ENCODE measurements around the gene DNAJC30. TPM values are rescaled to one million over a fixed set of nuclear protein-coding genes. Genes with fewer than 3 reads are reported as not detected.

DNAJC30 gene
- total and polyA plus RNA-seq, 2 experiments from 2014 or later, result 2.8 to 5.6 TPM

GRCh38 chr7:73683788-73684693 lies 788 bp upstream of the DNAJC30 start:
- H3K27me3 ChIP-seq (ENCODE audit: insufficient read depth), result no peaks in the 10 kb centered on the region
- H3K36me3 ChIP-seq (ENCODE audit: insufficient read depth), result peaks cover 16% of the 10 kb centered on the region; the same call in 1 of the 2 replicates
- H3K4me1 Mint-ChIP-seq, result peaks cover 17% of the 10 kb centered on the region
- H3K9me2 ChIP-seq (ENCODE audit: insufficient read depth), result no peaks in the 10 kb centered on the region
- no peaks in the 10 kb centered on the region; the same call in 2 of the 3 replicates for H3K9me3 Mint-ChIP-seq
- H3K36me3 Mint-ChIP-seq (ENCODE audit: low read depth), result peaks cover 30% of the 10 kb centered on the region
- peak; percentile 7; the same call in 2 of the 3 replicates for ATAC-seq
- H3F3A ChIP-seq (replicated peaks; ENCODE audit: low read depth), result no peaks in the 10 kb centered on the region
- H3K4me3 Mint-ChIP-seq, result peak overlapping the region; percentile 95
- H3K4me1 ChIP-seq (ENCODE audit: insufficient read depth), result peaks cover 9% of the 10 kb centered on the region
- H3K79me2 ChIP-seq (replicated peaks; ENCODE audit: insufficient read depth), result peaks cover 91% of the 10 kb centered on the region
- peaks cover 16% of the 10 kb centered on the region for H4K20me1 ChIP-seq (replicated peaks; ENCODE audit: insufficient read depth)
- H3K27ac Mint-ChIP-seq, result peak overlapping the region; percentile 98
- no peak for TF ChIP-seq ZNF331 (CRISPR knock-in tag; IDR thresholded peaks at IDR 0.05; ENCODE audit: low read depth)
- no peak for TF ChIP-seq NANOG (IDR thresholded peaks at IDR 0.05; ENCODE audit: borderline replicate concordance)
- TF ChIP-seq, protein P1, sequence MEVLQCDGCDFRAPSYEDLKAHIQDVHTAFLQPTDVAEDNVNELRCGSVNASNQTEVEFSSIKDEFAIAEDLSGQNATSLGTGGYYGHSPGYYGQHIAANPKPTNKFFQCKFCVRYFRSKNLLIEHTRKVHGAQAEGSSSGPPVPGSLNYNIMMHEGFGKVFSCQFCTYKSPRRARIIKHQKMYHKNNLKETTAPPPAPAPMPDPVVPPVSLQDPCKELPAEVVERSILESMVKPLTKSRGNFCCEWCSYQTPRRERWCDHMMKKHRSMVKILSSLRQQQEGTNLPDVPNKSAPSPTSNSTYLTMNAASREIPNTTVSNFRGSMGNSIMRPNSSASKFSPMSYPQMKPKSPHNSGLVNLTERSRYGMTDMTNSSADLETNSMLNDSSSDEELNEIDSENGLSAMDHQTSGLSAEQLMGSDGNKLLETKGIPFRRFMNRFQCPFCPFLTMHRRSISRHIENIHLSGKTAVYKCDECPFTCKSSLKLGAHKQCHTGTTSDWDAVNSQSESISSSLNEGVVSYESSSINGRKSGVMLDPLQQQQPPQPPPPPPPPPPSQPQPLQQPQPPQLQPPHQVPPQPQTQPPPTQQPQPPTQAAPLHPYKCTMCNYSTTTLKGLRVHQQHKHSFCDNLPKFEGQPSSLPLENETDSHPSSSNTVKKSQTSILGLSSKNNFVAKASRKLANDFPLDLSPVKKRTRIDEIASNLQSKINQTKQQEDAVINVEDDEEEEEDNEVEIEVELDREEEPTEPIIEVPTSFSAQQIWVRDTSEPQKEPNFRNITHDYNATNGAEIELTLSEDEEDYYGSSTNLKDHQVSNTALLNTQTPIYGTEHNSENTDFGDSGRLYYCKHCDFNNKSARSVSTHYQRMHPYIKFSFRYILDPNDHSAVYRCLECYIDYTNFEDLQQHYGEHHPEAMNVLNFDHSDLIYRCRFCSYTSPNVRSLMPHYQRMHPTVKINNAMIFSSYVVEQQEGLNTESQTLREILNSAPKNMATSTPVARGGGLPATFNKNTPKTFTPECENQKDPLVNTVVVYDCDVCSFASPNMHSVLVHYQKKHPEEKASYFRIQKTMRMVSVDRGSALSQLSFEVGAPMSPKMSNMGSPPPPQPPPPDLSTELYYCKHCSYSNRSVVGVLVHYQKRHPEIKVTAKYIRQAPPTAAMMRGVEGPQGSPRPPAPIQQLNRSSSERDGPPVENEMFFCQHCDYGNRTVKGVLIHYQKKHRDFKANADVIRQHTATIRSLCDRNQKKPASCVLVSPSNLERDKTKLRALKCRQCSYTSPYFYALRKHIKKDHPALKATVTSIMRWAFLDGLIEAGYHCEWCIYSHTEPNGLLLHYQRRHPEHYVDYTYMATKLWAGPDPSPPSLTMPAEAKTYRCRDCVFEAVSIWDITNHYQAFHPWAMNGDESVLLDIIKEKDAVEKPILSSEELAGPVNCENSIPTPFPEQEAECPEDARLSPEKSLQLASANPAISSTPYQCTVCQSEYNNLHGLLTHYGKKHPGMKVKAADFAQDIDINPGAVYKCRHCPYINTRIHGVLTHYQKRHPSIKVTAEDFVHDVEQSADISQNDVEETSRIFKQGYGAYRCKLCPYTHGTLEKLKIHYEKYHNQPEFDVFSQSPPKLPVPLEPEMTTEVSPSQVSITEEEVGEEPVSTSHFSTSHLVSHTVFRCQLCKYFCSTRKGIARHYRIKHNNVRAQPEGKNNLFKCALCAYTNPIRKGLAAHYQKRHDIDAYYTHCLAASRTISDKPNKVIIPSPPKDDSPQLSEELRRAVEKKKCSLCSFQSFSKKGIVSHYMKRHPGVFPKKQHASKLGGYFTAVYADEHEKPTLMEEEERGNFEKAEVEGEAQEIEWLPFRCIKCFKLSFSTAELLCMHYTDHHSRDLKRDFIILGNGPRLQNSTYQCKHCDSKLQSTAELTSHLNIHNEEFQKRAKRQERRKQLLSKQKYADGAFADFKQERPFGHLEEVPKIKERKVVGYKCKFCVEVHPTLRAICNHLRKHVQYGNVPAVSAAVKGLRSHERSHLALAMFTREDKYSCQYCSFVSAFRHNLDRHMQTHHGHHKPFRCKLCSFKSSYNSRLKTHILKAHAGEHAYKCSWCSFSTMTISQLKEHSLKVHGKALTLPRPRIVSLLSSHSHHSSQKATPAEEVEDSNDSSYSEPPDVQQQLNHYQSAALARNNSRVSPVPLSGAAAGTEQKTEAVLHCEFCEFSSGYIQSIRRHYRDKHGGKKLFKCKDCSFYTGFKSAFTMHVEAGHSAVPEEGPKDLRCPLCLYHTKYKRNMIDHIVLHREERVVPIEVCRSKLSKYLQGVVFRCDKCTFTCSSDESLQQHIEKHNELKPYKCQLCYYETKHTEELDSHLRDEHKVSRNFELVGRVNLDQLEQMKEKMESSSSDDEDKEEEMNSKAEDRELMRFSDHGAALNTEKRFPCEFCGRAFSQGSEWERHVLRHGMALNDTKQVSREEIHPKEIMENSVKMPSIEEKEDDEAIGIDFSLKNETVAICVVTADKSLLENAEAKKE (CRISPR knock-in tag; IDR thresholded peaks at IDR 0.05), result no peak
- TF ChIP-seq ETS1 (IDR thresholded peaks at IDR 0.05), result no peak
- no peak for TF ChIP-seq STAT1 (IDR thresholded peaks at IDR 0.05; ENCODE audit: unreplicated experiment)
- TF ChIP-seq CTCF (conservative IDR thresholded peaks at IDR 0.05; ENCODE audit: low read depth in 2 of 2), result no peak
- TF ChIP-seq, protein P2, sequence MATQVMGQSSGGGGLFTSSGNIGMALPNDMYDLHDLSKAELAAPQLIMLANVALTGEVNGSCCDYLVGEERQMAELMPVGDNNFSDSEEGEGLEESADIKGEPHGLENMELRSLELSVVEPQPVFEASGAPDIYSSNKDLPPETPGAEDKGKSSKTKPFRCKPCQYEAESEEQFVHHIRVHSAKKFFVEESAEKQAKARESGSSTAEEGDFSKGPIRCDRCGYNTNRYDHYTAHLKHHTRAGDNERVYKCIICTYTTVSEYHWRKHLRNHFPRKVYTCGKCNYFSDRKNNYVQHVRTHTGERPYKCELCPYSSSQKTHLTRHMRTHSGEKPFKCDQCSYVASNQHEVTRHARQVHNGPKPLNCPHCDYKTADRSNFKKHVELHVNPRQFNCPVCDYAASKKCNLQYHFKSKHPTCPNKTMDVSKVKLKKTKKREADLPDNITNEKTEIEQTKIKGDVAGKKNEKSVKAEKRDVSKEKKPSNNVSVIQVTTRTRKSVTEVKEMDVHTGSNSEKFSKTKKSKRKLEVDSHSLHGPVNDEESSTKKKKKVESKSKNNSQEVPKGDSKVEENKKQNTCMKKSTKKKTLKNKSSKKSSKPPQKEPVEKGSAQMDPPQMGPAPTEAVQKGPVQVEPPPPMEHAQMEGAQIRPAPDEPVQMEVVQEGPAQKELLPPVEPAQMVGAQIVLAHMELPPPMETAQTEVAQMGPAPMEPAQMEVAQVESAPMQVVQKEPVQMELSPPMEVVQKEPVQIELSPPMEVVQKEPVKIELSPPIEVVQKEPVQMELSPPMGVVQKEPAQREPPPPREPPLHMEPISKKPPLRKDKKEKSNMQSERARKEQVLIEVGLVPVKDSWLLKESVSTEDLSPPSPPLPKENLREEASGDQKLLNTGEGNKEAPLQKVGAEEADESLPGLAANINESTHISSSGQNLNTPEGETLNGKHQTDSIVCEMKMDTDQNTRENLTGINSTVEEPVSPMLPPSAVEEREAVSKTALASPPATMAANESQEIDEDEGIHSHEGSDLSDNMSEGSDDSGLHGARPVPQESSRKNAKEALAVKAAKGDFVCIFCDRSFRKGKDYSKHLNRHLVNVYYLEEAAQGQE (IDR thresholded peaks at IDR 0.05; ENCODE audit: unreplicated experiment), result no peak
- TF ChIP-seq POLR2AphosphoS5 (IDR thresholded peaks at IDR 0.05; ENCODE audit: low read depth), result no peak
- TF ChIP-seq JUNB (IDR thresholded peaks at IDR 0.05; ENCODE audit: unreplicated experiment), result no peak
- TF ChIP-seq EZH2 (IDR thresholded peaks at IDR 0.05; ENCODE audit: low read depth, unreplicated experiment), result no peak
- TF ChIP-seq ZNF114 (CRISPR knock-in tag; IDR thresholded peaks at IDR 0.05), result no peak
- no peak for TF ChIP-seq CREB1 (CRISPR knock-in tag; IDR thresholded peaks at IDR 0.05; ENCODE audit: low read depth)
- TF ChIP-seq EZH2phosphoT487 (IDR thresholded peaks at IDR 0.05; ENCODE audit: unreplicated experiment), result no peak
- DNase-seq (ENCODE audit: low spot score), result no peak
- peak overlapping the region; percentile 80 for H3K27ac ChIP-seq (ENCODE audit: low read depth)
- peak overlapping the region; percentile 99 for H3K4me2 ChIP-seq
- peak overlapping the region; percentile 100 for H3K4me3 ChIP-seq
- peaks cover 11% of the 10 kb centered on the region for H3K27me3 Mint-ChIP-seq (ENCODE audit: insufficient read depth, low read depth, poor library complexity)
- peak overlapping the region; percentile 98 for H2AFZ ChIP-seq
